Fibroblast of pulmonary artery (primary cell): ENCODE results near the gene TMBIM6.

Source experiments
- DNase-seq: peaks from one replicate; pipeline ENCODE4 v3.0.0-alpha.2; 2010; ENCODE audit warnings: low read depth
- H3K4me3 ChIP-seq: replicated peaks from 2 replicates; pipeline ENCODE4 v1.5.1; 2011; ENCODE audit warnings: low read depth, mild to moderate bottlenecking, control low read depth, low read length, moderate library complexity
- CTCF ChIP-seq: IDR thresholded peaks from 2 replicates; pipeline ENCODE4 v1.5.1; 2011; ENCODE audit warnings: mild to moderate bottlenecking, control low read depth, low read length, inconsistent platforms; ENCODE audit errors: missing control alignments

The TMBIM6 gene

GRCh38 chr12:49806321-49806813 lies 65.0 kb downstream of the TMBIM6 start:
- DNase-seq, result no peak
- no peak for TF ChIP-seq CTCF
- H3K4me3 ChIP-seq, result no peak overlapping the region

GRCh38 chr12:49806877-49807276 lies 65.5 kb downstream of the TMBIM6 start:
- no peak overlapping the region for H3K4me3 ChIP-seq
- TF ChIP-seq CTCF, result no peak
- no peak for DNase-seq

- no peak for DNase-seq
- no peak for TF ChIP-seq CTCF
- H3K4me3 ChIP-seq, result no peak overlapping the region
These were observed 66.7 kb downstream of the TMBIM6 start for GRCh38 chr12:49807991-49808580.

GRCh38 chr12:49808686-49809380 lies 67.5 kb downstream of the TMBIM6 start:
- no peak for DNase-seq
- no peak overlapping the region for H3K4me3 ChIP-seq
- no peak for TF ChIP-seq CTCF

- TF ChIP-seq CTCF, result no peak
- H3K4me3 ChIP-seq, result no peak overlapping the region
- DNase-seq, result no peak
These were observed 68.1 kb downstream of the TMBIM6 start for GRCh38 chr12:49809381-49809905.

- H3K4me3 ChIP-seq, result no peak overlapping the region
- DNase-seq, result no peak
- TF ChIP-seq CTCF, result no peak
These were observed 68.6 kb downstream of the TMBIM6 start for GRCh38 chr12:49809906-49810389.
